GM23338 (cell line): ENCODE data around the gene ZNF621. TPM values are rescaled to one million over a fixed set of nuclear protein-coding genes. Genes with fewer than 3 reads are reported as not detected.

Source experiments
- ATAC-seq: fragments of 200-7000 bp; cut with Tn5 transposase; 3 replicates; pipeline ENCODE4 v1.9.1; 2020
- DNase-seq: peaks from one replicate; pipeline ENCODE4 v3.0.0-alpha.2; 2015; ENCODE audit warnings: low spot score
- H2AFZ ChIP-seq: fragments of 200-600 bp; sonication (generic); 2 replicates; pipeline ENCODE4 v1.8.0; 2016; ENCODE audit warnings: antibody characterized with exemption, mild to moderate bottlenecking, moderate library complexity
- H3F3A ChIP-seq: fragments of 200-600 bp; sonication (generic); replicated peaks from 2 replicates; pipeline ENCODE4 v1.8.0; 2017; ENCODE audit warnings: antibody characterized with exemption, mixed run types, low read depth
- H3K27ac ChIP-seq: fragments of 200-600 bp; sonication (generic); 2 replicates; pipeline ENCODE4 v1.6.1; 2016; ENCODE audit warnings: low read depth
- H3K27me3 ChIP-seq: fragments of 200-600 bp; sonication (generic); 2 replicates; pipeline ENCODE4 v1.8.0; 2016; ENCODE audit warnings: mild to moderate bottlenecking, mixed run types, moderate library complexity; ENCODE audit not compliant: insufficient read depth
- H3K36me3 ChIP-seq: fragments of 200-600 bp; sonication (generic); 2 replicates; pipeline ENCODE4 v1.8.0; 2016; ENCODE audit warnings: mild to moderate bottlenecking; ENCODE audit not compliant: insufficient read depth
- H3K4me1 ChIP-seq: fragments of 200-600 bp; sonication (generic); 2 replicates; pipeline ENCODE4 v1.8.0; 2016; ENCODE audit warnings: mild to moderate bottlenecking, moderate library complexity; ENCODE audit not compliant: insufficient read depth
- H3K4me2 ChIP-seq: fragments of 200-600 bp; sonication (generic); 2 replicates; pipeline ENCODE4 v1.7.1; 2017; ENCODE audit warnings: mixed run types
- H3K4me3 ChIP-seq: fragments of 200-600 bp; sonication (generic); 2 replicates; pipeline ENCODE4 v1.6.1; 2016; ENCODE audit warnings: mixed run types
- H3K79me2 ChIP-seq: fragments of 200-600 bp; sonication (generic); replicated peaks from 2 replicates; pipeline ENCODE4 v1.8.0; 2017; ENCODE audit warnings: mild to moderate bottlenecking; ENCODE audit not compliant: insufficient read depth
- H3K9me2 ChIP-seq: fragments of 200-600 bp; sonication (generic); 2 replicates; pipeline ENCODE4 v1.8.0; 2017; ENCODE audit not compliant: insufficient read depth
- H4K20me1 ChIP-seq: fragments of 200-600 bp; sonication (generic); replicated peaks from 2 replicates; pipeline ENCODE4 v1.8.0; 2017; ENCODE audit warnings: mild to moderate bottlenecking; ENCODE audit not compliant: insufficient read depth
- H3K27ac Mint-ChIP-seq: 2 replicates; pipeline ENCODE4 v1.8.0; 2020; ENCODE audit warnings: inconsistent platforms, mild to moderate bottlenecking, moderate library complexity, mixed read lengths
- H3K27me3 Mint-ChIP-seq: 3 replicates; pipeline ENCODE4 v1.8.0; 2022; ENCODE audit warnings: low read depth, mild to moderate bottlenecking, moderate library complexity, mixed read lengths, inconsistent platforms; ENCODE audit not compliant: insufficient read depth, poor library complexity
- H3K36me3 Mint-ChIP-seq: 3 replicates; pipeline ENCODE4 v1.8.0; 2021; ENCODE audit warnings: low read depth, mild to moderate bottlenecking, inconsistent platforms, moderate library complexity, mixed read lengths
- H3K4me1 Mint-ChIP-seq: 3 replicates; pipeline ENCODE4 v1.8.0; 2020; ENCODE audit warnings: mild to moderate bottlenecking, inconsistent platforms, mixed read lengths
- H3K4me3 Mint-ChIP-seq: 3 replicates; pipeline ENCODE4 v1.8.0; 2021; ENCODE audit warnings: moderate library complexity, mild to moderate bottlenecking, inconsistent platforms, mixed read lengths
- H3K9me3 Mint-ChIP-seq: 3 replicates; pipeline ENCODE4 v1.8.0; 2020; ENCODE audit warnings: moderate library complexity, mild to moderate bottlenecking, inconsistent platforms, mixed read lengths
- CREB1 ChIP-seq: fragments of 250-450 bp; sonication (Bioruptor Pico); IDR thresholded peaks from 2 replicates; pipeline ENCODE4 v1.5.0; 2020; ENCODE audit warnings: low read depth, mild to moderate bottlenecking, moderate library complexity
- EZH2 ChIP-seq: fragments of 200-600 bp; sonication (generic); IDR thresholded peaks from one replicate; pipeline ENCODE4 v1.8.0; 2017; ENCODE audit warnings: antibody characterized with exemption, mild to moderate bottlenecking, low read depth; ENCODE audit not compliant: unreplicated experiment
- EZH2phosphoT487 ChIP-seq: fragments of 200-600 bp; sonication (generic); IDR thresholded peaks from one replicate; pipeline ENCODE4 v1.8.1; 2018; ENCODE audit warnings: antibody characterized with exemption; ENCODE audit not compliant: unreplicated experiment
- NANOG ChIP-seq: IDR thresholded peaks from 2 replicates; pipeline ENCODE4 v1.6.1; 2016; ENCODE audit warnings: antibody characterized with exemption, borderline replicate concordance
- POLR2AphosphoS5 ChIP-seq: IDR thresholded peaks from 2 replicates; pipeline ENCODE4 v1.6.1; 2016; ENCODE audit warnings: antibody characterized with exemption, low read depth
- STAT1 ChIP-seq: IDR thresholded peaks from one replicate; pipeline ENCODE4 v1.6.1; 2016; ENCODE audit warnings: antibody characterized with exemption; ENCODE audit not compliant: unreplicated experiment
- ZNF114 ChIP-seq: fragments of 250-450 bp; sonication (Bioruptor Pico); IDR thresholded peaks from 2 replicates; pipeline ENCODE4 v1.5.0; 2020; ENCODE audit warnings: mild to moderate bottlenecking, moderate library complexity
- ZNF331 ChIP-seq: fragments of 250-450 bp; sonication (Bioruptor Pico); IDR thresholded peaks from 2 replicates; pipeline ENCODE4 v1.5.0; 2020; ENCODE audit warnings: low read depth, mild to moderate bottlenecking, moderate library complexity
- ZNF462 ChIP-seq: fragments of 250-450 bp; sonication (Bioruptor Pico); IDR thresholded peaks from 2 replicates; pipeline ENCODE4 v1.5.0; 2020; ENCODE audit warnings: mild to moderate bottlenecking, moderate library complexity
- polyA plus RNA-seq: library from polyadenylated mRNA; unstranded; fragments of >200 nt; fragmentation: Nextera tagmentation; extraction: Ambion mirVana; gene quantifications from 2 replicates; pipeline ENCODE4 v1.2.1, GENCODE V29; 2016
- total RNA-seq: library from RNA; depleted of rRNA; stranded (reverse); fragments of >200 nt; shearing (Covaris generic); gene quantifications from 2 replicates; pipeline ENCODE4 v1.2.3, GENCODE V29; 2014

Gene ZNF621
- total and polyA plus RNA-seq, 2 experiments from 2014 or later: 6.3 to 12.1 TPM

- TF ChIP-seq ZNF462 (CRISPR knock-in tag) (no peak), NANOG (no peak), EZH2 (no peak)
These were observed 24.8 kb upstream of the ZNF621 start (continued) for GRCh38 chr3:40499952-40500351.

GRCh38 chr3:40502034-40502433, 22.7 kb upstream of the ZNF621 start:
- Mint-ChIP-seq H3K4me3 (no peak overlapping the region), H3K9me3 (no peaks in the 10 kb centered on the region), H3K27ac (no peak overlapping the region), H3K36me3 (no peaks in the 10 kb centered on the region), H3K4me1 (peaks cover 7% of the 10 kb centered on the region), H3K27me3 (peaks cover 3% of the 10 kb centered on the region)
- Histone ChIP-seq H3K27ac (no peak overlapping the region), H3K4me2 (no peak overlapping the region), H3K9me2 (no peaks in the 10 kb centered on the region), H2AFZ (no peak overlapping the region), H3K79me2 (peaks cover 8% of the 10 kb centered on the region), H3K36me3 (no peaks in the 10 kb centered on the region), H4K20me1 (0 out of 2 replicates have a peak, but pooled peaks cover 3% of the 10 kb centered on the region), H3K4me1 (peaks cover 15% of the 10 kb centered on the region), H3K27me3 (no peaks in the 10 kb centered on the region), H3K4me3 (no peak overlapping the region), H3F3A (0 out of 2 replicates have a peak, but pooled peaks cover 2% of the 10 kb centered on the region)
- DNase-seq (no peak), ATAC-seq (no peak)
- no peak for TF ChIP-seq NANOG
- no peak for TF ChIP-seq CREB1 (CRISPR knock-in tag)
- no peak for TF ChIP-seq STAT1
- no peak for TF ChIP-seq EZH2
- no peak for TF ChIP-seq POLR2AphosphoS5
- no peak for TF ChIP-seq ZNF114 (CRISPR knock-in tag)
- no peak for TF ChIP-seq EZH2phosphoT487
- no peak for TF ChIP-seq ZNF462 (CRISPR knock-in tag)
- TF ChIP-seq ZNF331 (CRISPR knock-in tag): no peak
